ENCODE data around the gene PKN2.
"Not testable (repeated sequence)": the region's sequence is repeated elsewhere in the genome, so short reads cannot be mapped to it uniquely, and the experiment has no call there.

Gene PKN2

GRCh38 chr1:88701275-88701674 lies 17.2 kb downstream of the PKN2 start:
- TF ChIP-seq MAX (IDR thresholded peaks at IDR 0.05; ENCODE audit: low read depth, low read length) (no peak), CTCF (IDR thresholded peaks at IDR 0.05; ENCODE audit: low read depth, low read length) (no peak), MYC (IDR thresholded peaks at IDR 0.05; ENCODE audit: low read depth, low read length) (no peak), POLR2A (IDR thresholded peaks at IDR 0.05; ENCODE audit: extremely low read depth, insufficient read length) (no peak)
- DNase-seq (ENCODE audit: low read depth) = peak; percentile 76
- H3K4me3 ChIP-seq (ENCODE audit: low read depth, low read length) = peak overlapping the region; percentile 54

GRCh38 chr1:88701793-88702192 lies 17.7 kb downstream of the PKN2 start:
- DNase-seq (ENCODE audit: low read depth) = peak; percentile 36
- peak overlapping the region; percentile 54 for H3K4me3 ChIP-seq (ENCODE audit: low read depth, low read length)

- no peak overlapping the region for H3K4me3 ChIP-seq (ENCODE audit: low read depth, low read length)
- DNase-seq (ENCODE audit: low read depth) = no peak
- no peak for TF ChIP-seq MAX (IDR thresholded peaks at IDR 0.05; ENCODE audit: low read depth, low read length)
- no peak for TF ChIP-seq CTCF (IDR thresholded peaks at IDR 0.05; ENCODE audit: low read depth, low read length)
- TF ChIP-seq MYC (IDR thresholded peaks at IDR 0.05; ENCODE audit: low read depth, low read length) = no peak
- no peak for TF ChIP-seq POLR2A (IDR thresholded peaks at IDR 0.05; ENCODE audit: extremely low read depth, insufficient read length)
These were observed 23.9 kb downstream of the PKN2 start for GRCh38 chr1:88708011-88708410.

- H3K4me3 ChIP-seq (ENCODE audit: low read depth, low read length); DNase-seq (ENCODE audit: low read depth): not testable (repeated sequence)
These were observed 28.8 kb downstream of the PKN2 start for GRCh38 chr1:88712907-88713306.

GRCh38 chr1:88716571-88716970 lies 32.5 kb downstream of the PKN2 start:
- H3K4me3 ChIP-seq (ENCODE audit: low read depth, low read length); DNase-seq (ENCODE audit: low read depth): not testable (repeated sequence)

- no peak for DNase-seq (ENCODE audit: low read depth)
- TF ChIP-seq CTCF (IDR thresholded peaks at IDR 0.05; ENCODE audit: low read depth, low read length) = no peak
- no peak for TF ChIP-seq MAX (IDR thresholded peaks at IDR 0.05; ENCODE audit: low read depth, low read length)
- TF ChIP-seq MYC (IDR thresholded peaks at IDR 0.05; ENCODE audit: low read depth, low read length) = no peak
- no peak for TF ChIP-seq POLR2A (IDR thresholded peaks at IDR 0.05; ENCODE audit: extremely low read depth, insufficient read length)
- H3K4me3 ChIP-seq (ENCODE audit: low read depth, low read length) = no peak overlapping the region
These were observed 38.4 kb downstream of the PKN2 start for GRCh38 chr1:88722492-88722891.

- no peak overlapping the region for H3K4me3 ChIP-seq (ENCODE audit: low read depth, low read length)
- TF ChIP-seq CTCF (IDR thresholded peaks at IDR 0.05; ENCODE audit: low read depth, low read length) = no peak
- no peak for TF ChIP-seq MYC (IDR thresholded peaks at IDR 0.05; ENCODE audit: low read depth, low read length)
- no peak for TF ChIP-seq MAX (IDR thresholded peaks at IDR 0.05; ENCODE audit: low read depth, low read length)
- no peak for TF ChIP-seq POLR2A (IDR thresholded peaks at IDR 0.05; ENCODE audit: extremely low read depth, insufficient read length)
- peak; percentile 55 for DNase-seq (ENCODE audit: low read depth)
These were observed 42.6 kb downstream of the PKN2 start for GRCh38 chr1:88726697-88727096.

GRCh38 chr1:88727205-88727604 lies 43.1 kb downstream of the PKN2 start:
- DNase-seq (ENCODE audit: low read depth) = no peak
- no peak for TF ChIP-seq CTCF (IDR thresholded peaks at IDR 0.05; ENCODE audit: low read depth, low read length)
- no peak for TF ChIP-seq MYC (IDR thresholded peaks at IDR 0.05; ENCODE audit: low read depth, low read length)
- no peak for TF ChIP-seq POLR2A (IDR thresholded peaks at IDR 0.05; ENCODE audit: extremely low read depth, insufficient read length)
- no peak for TF ChIP-seq MAX (IDR thresholded peaks at IDR 0.05; ENCODE audit: low read depth, low read length)

More at GRCh38 chr1:88727205-88727604, 43.1 kb downstream of the PKN2 start:
- H3K4me3 ChIP-seq (ENCODE audit: low read depth, low read length) = no peak overlapping the region
